Epithelial cell of proximal tubule (primary cell): Measurements from ENCODE around the gene LRP1. TPM values are rescaled to one million over a fixed set of nuclear protein-coding genes. Genes with fewer than 3 reads are reported as not detected.
A peak's percentile ranks its signal among the peaks of the same experiment; 100 is the strongest.

Experiments
- DNase-seq: peaks from one replicate; pipeline ENCODE4 v3.0.0-alpha.2; 2011; ENCODE audit warnings: low read depth
- H3K4me3 ChIP-seq: 2 replicates; pipeline ENCODE4 v1.5.1; 2011; ENCODE audit warnings: low read depth, mild to moderate bottlenecking, low read length
- CTCF ChIP-seq: conservative IDR thresholded peaks from 2 replicates; pipeline ENCODE4 v1.5.1; 2012; ENCODE audit warnings: low read depth, mild to moderate bottlenecking, low read length
- total RNA-seq: library from RNA; depleted of rRNA; stranded (reverse); fragments of >200 nt; gene quantifications from 2 replicates; pipeline ENCODE4 v1.2.3, GENCODE V29; 2015

Gene LRP1
- total RNA-seq, 1 donor from 2014 or later = 8.9 TPM

GRCh38 chr12:57181561-57182155 lies 53.4 kb downstream of the LRP1 start:
- no peak for DNase-seq
- no peak for TF ChIP-seq CTCF
- H3K4me3 ChIP-seq = no peak overlapping the region

- H3K4me3 ChIP-seq = no peak overlapping the region
- no peak for DNase-seq
- TF ChIP-seq CTCF = peak; percentile 94
Observed at GRCh38 chr12:57182918-57183575, 54.8 kb downstream of the LRP1 start.

- H3K4me3 ChIP-seq = no peak overlapping the region
- no peak for TF ChIP-seq CTCF
- no peak for DNase-seq
Observed at GRCh38 chr12:57183939-57184725, 55.8 kb downstream of the LRP1 start.

- no peak for DNase-seq
- TF ChIP-seq CTCF = no peak
- no peak overlapping the region for H3K4me3 ChIP-seq
Observed at GRCh38 chr12:57185403-57185802, 57.1 kb downstream of the LRP1 start.

- TF ChIP-seq CTCF = no peak
- no peak overlapping the region for H3K4me3 ChIP-seq
- no peak for DNase-seq
Observed at GRCh38 chr12:57185906-57186508, 57.7 kb downstream of the LRP1 start.

- TF ChIP-seq CTCF = no peak
- no peak overlapping the region for H3K4me3 ChIP-seq
- no peak for DNase-seq
Observed at GRCh38 chr12:57187222-57188089, 59.2 kb downstream of the LRP1 start.
